NCI-H2171 treated with DMSO at 0.1 percent for 48 hours (cell line): ENCODE data around the gene CEBPB.

Experiments used
- DNase-seq: peaks from one replicate; lab custom pipeline; 2025; lab: John Stamatoyannopoulos, UW

The CEBPB gene

DNA sequence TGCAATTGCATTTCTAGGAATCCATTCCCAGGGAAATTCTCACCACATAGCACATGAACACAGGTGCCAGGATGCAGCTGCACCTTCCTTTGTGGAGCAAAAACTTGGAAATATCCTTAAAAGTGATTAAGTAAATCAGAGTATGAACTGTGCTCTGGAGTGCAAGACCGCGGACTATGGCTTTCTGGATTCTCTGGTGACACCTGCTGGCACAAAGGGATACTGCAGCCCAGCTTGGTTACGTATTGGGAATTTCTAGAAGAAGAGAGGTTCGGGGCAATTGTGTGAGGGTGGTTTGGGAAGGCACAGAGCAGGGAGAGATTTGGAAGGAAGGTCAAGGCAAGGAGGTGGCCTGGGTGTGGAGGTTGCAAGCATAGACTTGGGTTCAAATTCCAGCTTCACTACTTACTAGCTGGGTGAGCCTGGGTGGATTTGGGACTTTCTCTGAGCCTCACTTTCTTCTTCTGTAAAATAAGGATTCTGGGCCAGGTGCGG is 21.3 kb upstream of the CEBPB start:
- peak; percentile 78 for DNase-seq

DNA sequence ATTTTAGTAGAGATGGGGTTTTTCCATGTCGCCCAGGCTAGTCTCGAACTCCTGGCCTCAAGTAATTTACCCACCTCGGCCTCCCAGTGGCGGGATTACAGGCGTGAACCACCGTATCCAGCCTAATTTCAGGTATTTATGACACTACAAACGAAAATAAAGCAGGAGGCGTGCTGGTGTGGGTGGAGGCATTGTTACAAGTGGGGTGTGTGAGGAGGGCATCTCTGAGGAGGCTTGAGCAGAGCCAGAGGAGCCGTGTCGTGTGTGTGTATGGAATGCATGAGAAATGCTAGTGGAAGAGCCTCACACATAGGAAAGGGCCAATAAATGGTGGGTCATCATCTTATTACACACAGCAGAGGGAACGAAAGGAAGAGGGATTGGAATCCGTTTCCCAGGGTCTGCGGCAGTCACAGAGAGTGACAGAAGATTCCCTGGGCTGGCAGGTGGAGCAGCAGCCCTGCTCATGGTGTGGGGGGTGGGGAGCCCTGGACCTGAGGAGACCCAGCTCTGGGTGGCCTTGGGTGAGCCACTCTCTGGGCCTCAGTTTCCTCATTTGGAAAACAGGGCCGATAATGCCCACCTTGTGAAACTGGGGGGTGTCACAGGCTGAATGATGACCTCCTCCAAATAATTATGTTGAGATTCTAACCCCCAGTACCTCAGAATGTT is 19.9 kb upstream of the CEBPB start:
- DNase-seq: no peak

DNA sequence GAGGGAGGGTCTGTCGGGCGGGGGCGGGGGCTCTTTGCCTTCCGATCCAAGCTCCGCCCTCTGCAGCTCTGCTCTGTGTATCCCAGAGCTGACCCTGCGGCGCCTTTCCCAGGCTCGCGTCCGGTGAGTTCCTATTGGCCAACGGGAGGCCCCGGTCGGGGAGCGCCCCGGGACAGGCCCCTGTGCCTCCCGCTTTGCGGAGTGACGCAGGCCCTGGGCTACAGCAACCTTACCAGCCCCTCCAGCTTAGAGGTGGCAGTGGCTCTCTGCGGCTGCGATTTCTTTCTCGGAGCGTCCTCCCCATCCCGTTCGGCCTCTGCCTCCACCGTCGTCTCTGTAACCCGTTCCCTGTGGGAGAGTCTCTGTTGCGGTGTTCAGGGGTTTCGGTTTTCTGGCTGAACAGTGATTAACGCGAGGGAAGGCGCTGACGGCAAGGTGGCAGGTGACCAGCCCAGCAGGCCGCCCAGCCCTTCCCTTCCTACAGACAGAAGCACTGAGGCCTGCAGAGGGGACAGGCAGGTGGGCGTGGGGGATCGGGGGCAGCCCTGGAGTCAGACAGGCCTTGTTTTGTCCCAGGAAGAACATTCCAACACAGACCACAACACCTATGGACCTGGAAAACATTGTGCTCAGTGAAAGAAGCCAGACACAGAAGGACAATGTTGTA is 18.1 kb upstream of the CEBPB start:
- no peak for DNase-seq

DNA sequence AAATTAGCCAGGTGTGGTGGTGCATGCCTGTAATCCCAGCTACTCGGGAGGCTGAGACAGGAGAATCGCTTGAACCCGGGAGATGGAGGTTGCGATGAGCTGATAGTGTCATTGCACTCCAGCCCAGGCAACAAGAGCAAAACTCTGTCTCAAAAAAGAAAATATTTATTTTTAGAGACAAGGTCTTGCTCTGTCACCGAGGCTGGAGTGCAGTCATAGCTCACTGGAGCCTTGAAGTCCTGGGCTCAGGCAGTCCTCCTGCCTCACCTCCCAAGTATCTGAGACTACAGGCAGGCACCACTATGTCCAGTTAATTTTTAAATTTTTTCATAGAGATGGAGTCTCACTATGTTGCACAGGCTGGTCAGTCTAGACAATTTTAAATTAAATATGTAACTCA is 16.2 kb upstream of the CEBPB start:
- DNase-seq: no peak

DNA sequence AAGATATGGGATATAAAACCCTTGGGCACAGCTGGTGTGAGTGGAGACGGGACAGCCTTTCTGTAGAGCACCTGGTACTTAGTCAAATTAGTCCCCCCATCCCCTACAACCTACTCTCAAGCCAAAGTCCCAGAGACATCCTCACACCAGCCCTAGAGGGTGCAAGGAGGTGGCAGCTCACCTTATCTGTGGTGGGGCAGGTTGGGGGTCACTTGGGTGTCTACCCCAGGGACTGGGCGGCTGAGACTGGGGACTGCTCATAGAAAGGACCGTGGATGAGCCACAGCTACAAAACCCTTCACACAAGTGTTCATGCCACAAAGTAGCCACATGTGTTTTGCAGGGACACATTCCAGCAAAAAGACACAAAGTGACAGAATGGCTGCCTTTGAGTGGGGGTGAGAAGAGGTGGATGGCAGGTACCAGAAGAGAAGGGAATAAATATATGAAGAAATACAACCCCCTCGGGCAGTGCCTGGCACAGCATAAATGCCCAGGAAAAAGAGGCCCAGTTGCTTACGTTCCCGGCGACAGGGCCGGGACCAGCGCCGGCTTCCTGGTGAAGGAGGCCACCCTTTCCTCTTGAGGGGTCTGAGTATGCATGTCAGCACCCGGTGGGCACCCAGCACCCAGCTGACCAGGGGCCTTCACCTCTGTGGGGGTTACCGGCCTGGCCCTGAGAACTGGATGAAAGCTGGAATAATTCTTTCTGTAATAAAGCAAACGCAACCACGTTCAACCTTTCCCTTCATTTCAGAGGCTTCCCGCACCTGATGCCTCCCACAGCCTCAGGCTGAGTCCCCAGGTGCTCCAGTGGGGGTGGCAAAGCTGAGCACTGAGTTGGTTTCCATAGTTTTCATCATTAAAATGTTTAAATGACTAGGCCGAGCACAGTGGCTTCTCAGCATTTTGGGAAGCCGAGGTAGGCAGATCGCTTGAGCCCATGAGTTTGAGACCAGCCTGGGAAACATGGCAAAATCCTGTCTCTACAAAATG is 14.4 kb upstream of the CEBPB start:
- no peak for DNase-seq

DNA sequence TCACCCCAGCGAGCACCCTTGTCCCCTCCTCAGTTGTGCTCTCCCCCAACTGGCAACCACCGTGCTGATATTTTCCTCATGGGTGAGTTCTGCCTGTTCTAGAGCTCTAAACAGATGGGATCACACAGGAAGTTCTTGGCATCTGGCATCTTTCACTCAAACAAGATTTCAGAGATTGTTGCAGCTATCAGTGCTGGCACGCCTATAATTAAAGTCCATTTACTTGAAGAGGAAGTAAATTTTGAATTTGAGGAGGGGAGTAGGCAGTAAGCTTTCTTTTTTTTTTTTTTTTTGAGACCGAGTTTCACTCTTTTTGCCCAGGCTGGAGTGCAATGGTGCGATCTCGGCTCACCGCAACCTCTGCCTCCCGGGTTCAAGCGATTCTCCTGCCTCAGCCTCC is 12.0 kb upstream of the CEBPB start:
- DNase-seq: peak; percentile 94

DNA sequence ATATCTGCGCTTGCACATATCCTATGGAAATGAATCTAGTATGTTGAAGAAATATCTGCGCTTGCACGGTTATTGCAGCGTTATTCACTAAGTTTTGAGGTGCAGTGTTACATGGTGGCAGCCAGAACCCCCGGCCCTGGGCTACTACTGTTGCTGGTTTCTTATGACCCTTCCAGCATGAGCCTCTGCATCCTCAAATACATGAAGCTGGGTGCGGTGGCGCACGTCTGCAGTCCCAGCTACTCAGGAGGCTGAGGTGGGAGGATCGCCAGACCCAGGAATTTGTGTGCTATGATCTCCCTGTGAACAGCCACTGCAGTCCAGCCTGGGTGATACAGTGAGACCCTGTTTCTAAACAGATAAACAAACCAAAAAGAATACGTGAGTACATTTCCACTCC is 9.3 kb upstream of the CEBPB start:
- no peak for DNase-seq

DNA sequence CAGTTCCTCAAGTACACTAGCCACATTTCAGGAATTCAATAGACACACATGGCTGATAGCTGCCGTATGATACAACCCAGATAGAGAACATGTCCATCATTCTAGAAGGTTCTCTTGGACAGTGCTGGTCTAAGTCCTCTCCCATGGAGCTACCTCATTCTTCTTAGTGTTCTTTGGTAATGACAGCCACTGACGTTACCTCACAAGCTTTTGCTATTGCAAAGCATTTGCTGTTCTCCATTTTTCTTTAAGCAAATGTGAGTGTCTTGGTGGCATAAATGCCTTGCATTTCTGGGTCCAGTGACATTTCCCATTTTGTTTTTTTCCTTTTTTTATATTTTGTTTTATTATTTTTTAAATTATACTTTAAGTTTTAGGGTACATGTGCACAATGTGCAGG is 8.3 kb upstream of the CEBPB start:
- no peak for DNase-seq

DNA sequence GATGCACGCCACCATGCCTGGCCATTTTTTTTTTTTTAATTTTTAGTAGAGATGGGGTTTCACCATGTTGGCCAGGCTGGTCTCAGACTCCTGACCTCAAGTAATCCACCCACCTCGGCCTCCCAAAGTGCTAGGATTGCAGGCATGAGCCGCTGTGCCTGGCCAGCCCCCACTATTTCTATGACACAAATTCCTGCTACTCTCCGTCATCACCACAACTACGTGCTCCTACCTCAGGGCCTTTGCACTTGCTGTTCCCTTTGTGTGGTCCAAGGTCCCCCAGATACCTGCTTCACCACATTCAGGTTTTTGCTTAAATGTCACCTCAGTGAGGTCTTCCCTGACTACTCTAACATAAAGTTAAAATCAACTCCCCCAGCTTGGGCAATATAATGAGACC is 5.2 kb upstream of the CEBPB start:
- DNase-seq: no peak

DNA sequence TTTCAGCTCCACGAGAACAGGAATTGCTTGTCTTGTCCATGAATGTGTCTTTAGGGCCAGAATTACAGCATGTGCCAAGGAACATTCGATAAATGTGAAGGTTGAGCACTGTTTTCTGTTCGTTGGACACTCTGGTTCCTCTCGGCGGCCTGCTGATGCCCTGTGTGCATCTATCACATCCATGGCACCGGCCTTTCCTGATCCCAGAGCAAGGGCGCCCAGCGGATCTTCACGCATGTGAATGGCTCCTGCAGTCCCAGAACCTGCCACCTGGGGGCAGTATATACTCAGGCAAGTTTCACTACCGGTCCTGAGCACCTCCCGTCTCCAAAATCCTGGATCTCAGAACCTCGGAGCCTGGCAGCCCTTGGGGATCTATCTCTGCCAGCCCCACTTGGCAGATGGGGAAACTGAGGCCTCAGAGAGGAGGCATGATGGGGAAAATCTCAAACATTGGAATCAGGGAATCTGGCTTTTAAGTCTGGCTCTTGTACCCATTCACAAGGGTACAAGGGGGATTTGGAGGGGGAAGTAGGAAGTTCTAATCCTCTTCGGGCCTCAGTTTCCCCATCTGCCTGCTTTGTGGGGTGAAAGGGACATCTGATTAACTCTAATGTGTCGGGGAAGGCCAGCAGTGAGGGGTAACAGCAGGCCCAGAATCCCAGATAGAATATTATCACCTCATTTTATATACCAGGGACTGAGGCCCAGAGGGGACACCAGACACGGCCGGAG is 4.3 kb upstream of the CEBPB start:
- peak; percentile 86 for DNase-seq

DNA sequence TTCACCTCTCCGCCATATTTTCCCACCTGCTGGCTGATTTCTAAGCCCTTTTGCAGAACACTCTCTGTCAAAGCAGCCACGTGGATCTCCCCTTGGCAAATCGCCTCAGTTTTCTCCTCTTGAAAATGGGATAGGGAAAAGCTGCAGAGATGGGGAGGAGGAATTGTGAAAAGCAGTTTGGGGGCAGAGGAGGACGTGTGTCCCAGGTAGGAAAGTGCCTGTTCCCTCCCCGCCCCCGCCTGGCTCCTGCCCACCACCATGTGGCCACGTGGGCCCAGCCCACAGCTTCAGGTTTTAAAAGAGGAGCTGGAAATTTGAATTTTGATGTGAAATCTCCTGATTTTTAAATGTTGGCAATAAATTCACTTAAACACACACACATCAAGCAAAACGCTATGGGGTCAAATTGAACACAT is 3.6 kb upstream of the CEBPB start:
- no peak for DNase-seq

DNA sequence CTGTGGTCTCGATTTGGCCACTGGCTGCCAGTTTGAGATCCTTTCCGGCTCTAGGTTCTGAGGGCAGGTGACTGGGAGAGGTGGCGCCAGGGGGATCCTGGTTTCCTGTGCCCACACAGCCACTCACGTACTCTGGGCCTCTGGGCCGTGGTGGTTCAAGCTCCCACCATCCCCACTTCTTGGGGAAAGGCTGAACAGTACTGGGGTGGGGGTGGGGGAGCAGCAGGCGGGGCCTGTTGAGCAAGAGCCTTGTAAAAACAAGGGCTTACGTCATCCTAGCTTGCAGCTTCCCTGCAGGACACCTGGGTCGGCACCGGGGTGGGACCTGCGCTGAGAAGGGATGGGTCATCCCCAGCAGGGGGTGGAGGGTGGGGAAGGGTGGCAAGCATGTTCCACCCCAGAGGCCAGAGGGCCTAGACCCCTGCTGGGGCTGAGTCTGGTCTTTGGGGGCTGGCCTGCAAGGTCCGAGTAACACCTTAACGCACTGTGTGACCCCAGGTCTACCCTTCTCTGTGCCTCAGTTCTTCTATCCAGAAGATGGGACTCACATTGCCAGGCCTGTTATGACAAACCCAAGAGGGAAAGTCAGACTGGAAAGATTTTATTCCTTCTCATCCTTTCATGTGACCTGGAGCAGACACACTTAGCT is 3.1 kb upstream of the CEBPB start:
- no peak for DNase-seq

DNA sequence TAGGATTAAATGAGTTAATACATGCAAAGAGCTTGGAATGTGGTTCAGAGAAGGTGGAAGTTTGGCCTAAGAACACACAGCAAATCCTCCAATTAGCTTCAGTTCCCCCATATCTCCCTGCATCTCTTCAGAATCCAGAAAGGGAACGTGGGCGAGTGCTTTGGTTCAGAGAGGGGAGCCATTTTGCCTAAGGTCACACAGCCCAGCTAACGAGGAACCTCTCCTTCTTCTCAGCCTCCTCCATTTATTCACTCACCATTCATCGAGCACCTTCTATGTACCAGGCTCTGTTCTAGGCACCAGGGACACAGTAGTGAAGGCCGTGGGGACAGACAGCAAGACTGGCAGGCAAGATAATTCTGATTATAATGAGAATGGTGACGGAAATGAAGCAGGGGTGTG is 2.3 kb upstream of the CEBPB start:
- DNase-seq: no peak

DNA sequence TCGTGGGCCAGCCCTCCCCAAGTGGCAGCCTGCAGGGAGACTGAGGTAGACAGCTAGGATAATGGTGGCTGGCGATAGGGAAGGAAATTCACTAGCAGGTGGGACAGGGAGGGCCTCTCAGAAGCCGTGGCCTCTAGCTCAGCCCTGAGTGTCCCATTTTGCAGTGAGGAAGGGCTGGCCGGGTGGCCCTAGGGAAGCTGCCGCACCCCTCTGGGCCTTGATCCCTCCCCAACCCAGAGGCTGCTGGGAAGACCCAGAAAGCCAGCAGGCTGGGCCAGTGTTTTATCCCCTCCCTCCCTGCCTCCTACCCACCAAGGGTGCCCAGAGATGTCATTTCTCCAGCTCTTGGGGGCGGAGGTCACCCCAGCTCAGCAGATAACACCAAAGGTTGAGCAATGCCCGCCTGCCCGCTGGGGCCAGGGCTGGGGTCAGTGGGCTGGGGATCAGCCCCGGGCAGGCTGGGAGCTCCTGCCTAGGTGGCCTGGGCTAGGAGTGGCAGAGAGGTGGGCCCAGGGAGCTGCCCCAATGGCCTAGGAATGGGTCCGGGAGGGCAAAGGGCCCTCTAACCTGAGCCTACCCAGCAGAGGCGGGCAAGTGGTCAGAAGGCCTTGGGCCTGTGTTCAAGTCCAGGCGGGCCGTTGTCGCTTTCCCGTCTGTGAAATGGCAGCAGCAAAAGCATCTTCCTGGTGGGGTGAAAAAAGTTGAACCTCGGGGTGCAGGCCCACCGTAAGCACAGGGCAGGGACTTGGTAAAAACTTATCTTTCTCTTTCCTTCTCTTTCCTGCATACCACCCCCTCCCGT is 1.6 kb upstream of the CEBPB start:
- DNase-seq: no peak

DNA sequence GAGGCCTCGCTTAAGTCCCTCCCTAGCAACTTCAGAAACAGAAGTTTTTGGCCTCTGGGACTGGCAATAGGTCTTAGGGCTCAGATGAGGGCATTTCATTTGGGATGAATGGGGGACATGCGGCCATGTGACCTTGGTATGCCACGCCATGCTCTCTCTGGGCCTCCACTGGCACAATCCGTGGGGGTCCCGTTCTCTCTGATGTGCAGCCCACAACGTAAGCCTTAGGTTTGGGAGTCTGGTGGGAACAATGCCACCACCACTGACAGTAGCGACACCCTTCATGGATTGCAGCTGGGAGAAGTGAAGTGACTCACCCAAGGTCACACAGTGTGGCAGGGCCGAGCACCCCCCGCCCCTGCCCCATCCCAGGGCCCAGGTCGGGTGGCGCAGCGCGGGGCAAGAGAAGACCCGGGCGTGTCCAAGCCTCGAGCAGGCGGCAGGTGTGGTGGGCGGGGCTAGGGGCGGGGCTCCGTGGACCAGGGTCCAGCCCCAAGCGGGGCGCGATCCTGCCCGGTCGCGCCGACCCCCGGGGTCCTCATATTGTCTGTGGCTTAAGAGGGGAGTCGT is 864 bp upstream of the CEBPB start:
- no peak for DNase-seq

DNA sequence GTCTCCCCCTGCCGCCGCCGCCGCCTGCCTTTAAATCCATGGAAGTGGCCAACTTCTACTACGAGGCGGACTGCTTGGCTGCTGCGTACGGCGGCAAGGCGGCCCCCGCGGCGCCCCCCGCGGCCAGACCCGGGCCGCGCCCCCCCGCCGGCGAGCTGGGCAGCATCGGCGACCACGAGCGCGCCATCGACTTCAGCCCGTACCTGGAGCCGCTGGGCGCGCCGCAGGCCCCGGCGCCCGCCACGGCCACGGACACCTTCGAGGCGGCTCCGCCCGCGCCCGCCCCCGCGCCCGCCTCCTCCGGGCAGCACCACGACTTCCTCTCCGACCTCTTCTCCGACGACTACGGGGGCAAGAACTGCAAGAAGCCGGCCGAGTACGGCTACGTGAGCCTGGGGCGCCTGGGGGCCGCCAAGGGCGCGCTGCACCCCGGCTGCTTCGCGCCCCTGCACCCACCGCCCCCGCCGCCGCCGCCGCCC is 474 bp downstream of the CEBPB start:
- peak; percentile 51 for DNase-seq

DNA sequence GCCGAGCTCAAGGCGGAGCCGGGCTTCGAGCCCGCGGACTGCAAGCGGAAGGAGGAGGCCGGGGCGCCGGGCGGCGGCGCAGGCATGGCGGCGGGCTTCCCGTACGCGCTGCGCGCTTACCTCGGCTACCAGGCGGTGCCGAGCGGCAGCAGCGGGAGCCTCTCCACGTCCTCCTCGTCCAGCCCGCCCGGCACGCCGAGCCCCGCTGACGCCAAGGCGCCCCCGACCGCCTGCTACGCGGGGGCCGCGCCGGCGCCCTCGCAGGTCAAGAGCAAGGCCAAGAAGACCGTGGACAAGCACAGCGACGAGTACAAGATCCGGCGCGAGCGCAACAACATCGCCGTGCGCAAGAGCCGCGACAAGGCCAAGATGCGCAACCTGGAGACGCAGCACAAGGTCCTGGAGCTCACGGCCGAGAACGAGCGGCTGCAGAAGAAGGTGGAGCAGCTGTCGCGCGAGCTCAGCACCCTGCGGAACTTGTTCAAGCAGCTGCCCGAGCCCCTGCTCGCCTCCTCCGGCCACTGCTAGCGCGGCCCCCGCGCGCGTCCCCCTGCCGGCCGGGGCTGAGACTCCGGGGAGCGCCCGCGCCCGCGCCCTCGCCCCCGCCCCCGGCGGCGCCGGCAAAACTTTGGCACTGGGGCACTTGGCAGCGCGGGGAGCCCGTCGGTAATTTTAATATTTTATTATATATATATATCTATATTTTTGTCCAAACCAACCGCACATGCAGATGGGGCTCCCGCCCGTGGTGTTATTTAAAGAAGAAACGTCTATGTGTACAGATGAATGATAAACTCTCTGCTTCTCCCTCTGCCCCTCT is 1.1 kb downstream of the CEBPB start:
- DNase-seq: peak; percentile 70

DNA sequence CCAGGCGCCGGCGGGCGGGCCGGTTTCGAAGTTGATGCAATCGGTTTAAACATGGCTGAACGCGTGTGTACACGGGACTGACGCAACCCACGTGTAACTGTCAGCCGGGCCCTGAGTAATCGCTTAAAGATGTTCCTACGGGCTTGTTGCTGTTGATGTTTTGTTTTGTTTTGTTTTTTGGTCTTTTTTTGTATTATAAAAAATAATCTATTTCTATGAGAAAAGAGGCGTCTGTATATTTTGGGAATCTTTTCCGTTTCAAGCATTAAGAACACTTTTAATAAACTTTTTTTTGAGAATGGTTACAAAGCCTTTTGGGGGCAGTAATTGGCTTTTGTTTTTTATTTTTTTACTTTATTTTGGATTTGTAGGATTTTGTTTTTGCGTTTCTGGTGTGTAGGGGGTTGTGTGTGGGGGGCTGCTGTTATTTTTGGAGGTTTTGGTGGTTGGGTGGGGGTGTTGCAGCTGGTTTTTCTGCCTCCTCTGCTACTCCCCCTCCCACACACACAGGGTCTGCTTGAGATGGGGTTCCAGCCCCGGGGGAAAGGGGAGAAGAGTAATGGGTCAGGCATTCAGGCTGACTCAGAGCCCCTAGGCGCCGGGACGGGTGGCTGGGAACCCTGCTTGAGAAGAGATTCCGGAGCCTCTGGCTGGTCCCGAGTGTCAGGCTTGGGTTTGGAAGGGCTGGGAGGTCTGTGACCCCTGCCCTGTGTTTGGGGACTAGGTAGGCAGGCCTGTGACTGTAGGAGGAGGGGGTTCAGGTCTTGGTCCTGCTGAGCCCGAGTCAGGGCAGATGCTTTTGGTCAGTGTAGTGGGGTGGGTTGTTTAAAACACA is 2.0 kb downstream of the CEBPB start:
- DNase-seq: peak; percentile 93
